Measurements from ENCODE around the gene MED13.

The MED13 gene

DNA sequence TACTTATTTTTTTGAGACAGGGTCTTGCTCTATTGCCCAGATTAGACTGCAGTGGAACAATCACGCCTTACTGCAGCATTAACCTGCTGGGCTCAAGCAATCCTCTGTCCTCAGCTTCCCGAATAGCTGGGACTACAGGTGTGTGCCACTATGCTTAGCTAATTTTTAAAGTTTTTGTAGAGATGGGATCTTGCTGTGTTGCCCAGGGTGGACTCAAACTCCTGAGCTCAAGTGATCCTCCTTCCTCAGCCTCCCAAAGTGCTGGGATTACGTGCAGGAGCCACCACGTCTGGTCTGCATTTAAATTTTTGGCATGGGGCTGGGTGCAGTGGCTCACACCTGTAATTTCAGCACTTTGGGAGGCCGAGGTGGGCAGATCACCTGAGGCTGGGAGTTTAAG lies 96.3 kb downstream of the MED13 start:
- no peaks in the 10 kb centered on the region for H3K9me2 ChIP-seq (replicated peaks; ENCODE audit: insufficient read depth, low read length)
- H3K4me2 ChIP-seq (ENCODE audit: low read depth, low read length, poor library complexity, severe bottlenecking): no peak overlapping the region
- H3K9ac ChIP-seq (ENCODE audit: low read length): no peak overlapping the region
- H3F3A ChIP-seq (ENCODE audit: insufficient read depth): peaks cover 7% of the 10 kb centered on the region; the same call in 1 of the 2 replicates
- no peak for TF ChIP-seq EZH2phosphoT487 (conservative IDR thresholded peaks at IDR 0.05; ENCODE audit: low read length)
- TF ChIP-seq, protein P1, sequence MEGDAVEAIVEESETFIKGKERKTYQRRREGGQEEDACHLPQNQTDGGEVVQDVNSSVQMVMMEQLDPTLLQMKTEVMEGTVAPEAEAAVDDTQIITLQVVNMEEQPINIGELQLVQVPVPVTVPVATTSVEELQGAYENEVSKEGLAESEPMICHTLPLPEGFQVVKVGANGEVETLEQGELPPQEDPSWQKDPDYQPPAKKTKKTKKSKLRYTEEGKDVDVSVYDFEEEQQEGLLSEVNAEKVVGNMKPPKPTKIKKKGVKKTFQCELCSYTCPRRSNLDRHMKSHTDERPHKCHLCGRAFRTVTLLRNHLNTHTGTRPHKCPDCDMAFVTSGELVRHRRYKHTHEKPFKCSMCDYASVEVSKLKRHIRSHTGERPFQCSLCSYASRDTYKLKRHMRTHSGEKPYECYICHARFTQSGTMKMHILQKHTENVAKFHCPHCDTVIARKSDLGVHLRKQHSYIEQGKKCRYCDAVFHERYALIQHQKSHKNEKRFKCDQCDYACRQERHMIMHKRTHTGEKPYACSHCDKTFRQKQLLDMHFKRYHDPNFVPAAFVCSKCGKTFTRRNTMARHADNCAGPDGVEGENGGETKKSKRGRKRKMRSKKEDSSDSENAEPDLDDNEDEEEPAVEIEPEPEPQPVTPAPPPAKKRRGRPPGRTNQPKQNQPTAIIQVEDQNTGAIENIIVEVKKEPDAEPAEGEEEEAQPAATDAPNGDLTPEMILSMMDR (IDR thresholded peaks at IDR 0.05; ENCODE audit: insufficient read depth, low read length, poor library complexity, severe bottlenecking): no peak
- H3K27ac ChIP-seq (ENCODE audit: low read depth, low read length): no peak overlapping the region
- H2AFZ ChIP-seq (ENCODE audit: low read depth, low read length, severe bottlenecking): no peak overlapping the region
- H3K36me3 ChIP-seq (ENCODE audit: low read length): peaks cover 51% of the 10 kb centered on the region
- H4K20me1 ChIP-seq (ENCODE audit: low read depth, low read length): no peaks in the 10 kb centered on the region
- no peak overlapping the region for H3K4me3 ChIP-seq (ENCODE audit: insufficient read depth, low read length, poor library complexity, severe bottlenecking)
- no peaks in the 10 kb centered on the region for H3K9me3 ChIP-seq (ENCODE audit: insufficient read depth, low read length)
- 0 out of 2 replicates have a peak, but pooled peaks cover 8% of the 10 kb centered on the region for H3K79me2 ChIP-seq (ENCODE audit: insufficient read depth, low read length)
- H3K27me3 ChIP-seq (ENCODE audit: low read length): no peaks in the 10 kb centered on the region

DNA sequence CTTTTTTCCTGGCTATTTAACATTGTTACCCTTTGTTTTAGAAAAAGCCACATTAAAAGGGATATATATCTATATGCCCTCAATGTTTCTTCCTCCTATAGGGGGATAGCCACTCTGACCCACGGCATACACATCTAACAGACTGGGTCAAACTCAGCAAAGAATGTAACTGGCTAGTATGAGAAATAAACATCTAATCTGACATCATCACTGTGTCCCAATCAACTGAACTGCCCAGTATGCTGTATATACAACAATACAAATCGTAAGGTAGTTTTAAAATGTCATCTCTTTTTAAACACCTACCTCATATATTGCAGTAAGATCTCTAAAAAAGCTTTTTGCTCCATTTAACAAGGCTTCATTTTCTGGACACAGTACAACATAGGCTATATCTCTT lies 97.3 kb downstream of the MED13 start:
- Histone ChIP-seq H3F3A (ENCODE audit: insufficient read depth) (peaks cover 10% of the 10 kb centered on the region; the same call in 1 of the 2 replicates), H3K9me2 (replicated peaks; ENCODE audit: insufficient read depth, low read length) (no peaks in the 10 kb centered on the region), H3K79me2 (ENCODE audit: insufficient read depth, low read length) (0 out of 2 replicates have a peak, but pooled peaks cover 5% of the 10 kb centered on the region), H3K36me3 (ENCODE audit: low read length) (peaks cover 55% of the 10 kb centered on the region), H3K4me3 (ENCODE audit: insufficient read depth, low read length, poor library complexity, severe bottlenecking) (no peak overlapping the region), H4K20me1 (ENCODE audit: low read depth, low read length) (no peaks in the 10 kb centered on the region), H2AFZ (ENCODE audit: low read depth, low read length, severe bottlenecking) (no peak overlapping the region), H3K27me3 (ENCODE audit: low read length) (no peaks in the 10 kb centered on the region), H3K9ac (ENCODE audit: low read length) (no peak overlapping the region), H3K9me3 (ENCODE audit: insufficient read depth, low read length) (no peaks in the 10 kb centered on the region), H3K4me2 (ENCODE audit: low read depth, low read length, poor library complexity, severe bottlenecking) (no peak overlapping the region), H3K27ac (ENCODE audit: low read depth, low read length) (no peak overlapping the region)
- TF ChIP-seq EZH2phosphoT487 (conservative IDR thresholded peaks at IDR 0.05; ENCODE audit: low read length): no peak
- TF ChIP-seq, protein P1 (IDR thresholded peaks at IDR 0.05; ENCODE audit: insufficient read depth, low read length, poor library complexity, severe bottlenecking): no peak

DNA sequence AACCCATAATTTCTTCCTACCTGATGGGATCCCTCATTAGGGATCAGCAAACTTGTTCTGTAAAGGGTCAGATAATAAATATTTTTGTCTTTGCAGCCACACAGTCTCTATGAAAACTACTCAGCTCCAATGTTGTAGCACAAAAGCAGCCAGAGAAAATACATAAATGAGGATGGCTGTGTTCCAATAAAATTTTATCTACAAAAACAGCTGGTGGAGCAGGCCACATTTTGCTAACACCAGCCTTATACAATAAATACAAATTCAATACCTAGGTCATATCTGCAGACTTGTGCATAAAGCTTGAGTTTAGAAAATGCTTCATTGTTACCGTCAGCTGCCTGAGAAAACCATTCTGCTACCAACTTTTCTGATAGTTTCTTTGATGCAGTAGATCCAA lies 98.9 kb downstream of the MED13 start:
- Histone ChIP-seq H3K27me3 (ENCODE audit: low read length) (no peaks in the 10 kb centered on the region), H3K79me2 (ENCODE audit: insufficient read depth, low read length) (no peaks in the 10 kb centered on the region), H2AFZ (ENCODE audit: low read depth, low read length, severe bottlenecking) (no peak overlapping the region), H3K9me2 (replicated peaks; ENCODE audit: insufficient read depth, low read length) (no peaks in the 10 kb centered on the region), H3K36me3 (ENCODE audit: low read length) (peaks cover 57% of the 10 kb centered on the region), H4K20me1 (ENCODE audit: low read depth, low read length) (no peaks in the 10 kb centered on the region), H3K9me3 (ENCODE audit: insufficient read depth, low read length) (no peaks in the 10 kb centered on the region), H3K9ac (ENCODE audit: low read length) (no peak overlapping the region), H3K4me2 (ENCODE audit: low read depth, low read length, poor library complexity, severe bottlenecking) (no peak overlapping the region), H3K27ac (ENCODE audit: low read depth, low read length) (no peak overlapping the region), H3K4me3 (ENCODE audit: insufficient read depth, low read length, poor library complexity, severe bottlenecking) (no peak overlapping the region), H3F3A (ENCODE audit: insufficient read depth) (peaks cover 10% of the 10 kb centered on the region; the same call in 1 of the 2 replicates)
- no peak for TF ChIP-seq EZH2phosphoT487 (conservative IDR thresholded peaks at IDR 0.05; ENCODE audit: low read length)
- TF ChIP-seq, protein P1 (IDR thresholded peaks at IDR 0.05; ENCODE audit: insufficient read depth, low read length, poor library complexity, severe bottlenecking): no peak
